NCI-H146 treated with DMSO at 0.1 percent for 48 hours (cell line): ENCODE data around the gene ADGRB3.
"Not testable (repeated sequence)": the region's sequence is repeated elsewhere in the genome, so short reads cannot be mapped to it uniquely, and the experiment has no call there.

Experiments used
- DNase-seq: peaks from one replicate; lab custom pipeline; 2025; ENCODE audit not compliant: unreplicated experiment; lab: John Stamatoyannopoulos, UW

The ADGRB3 gene

DNA sequence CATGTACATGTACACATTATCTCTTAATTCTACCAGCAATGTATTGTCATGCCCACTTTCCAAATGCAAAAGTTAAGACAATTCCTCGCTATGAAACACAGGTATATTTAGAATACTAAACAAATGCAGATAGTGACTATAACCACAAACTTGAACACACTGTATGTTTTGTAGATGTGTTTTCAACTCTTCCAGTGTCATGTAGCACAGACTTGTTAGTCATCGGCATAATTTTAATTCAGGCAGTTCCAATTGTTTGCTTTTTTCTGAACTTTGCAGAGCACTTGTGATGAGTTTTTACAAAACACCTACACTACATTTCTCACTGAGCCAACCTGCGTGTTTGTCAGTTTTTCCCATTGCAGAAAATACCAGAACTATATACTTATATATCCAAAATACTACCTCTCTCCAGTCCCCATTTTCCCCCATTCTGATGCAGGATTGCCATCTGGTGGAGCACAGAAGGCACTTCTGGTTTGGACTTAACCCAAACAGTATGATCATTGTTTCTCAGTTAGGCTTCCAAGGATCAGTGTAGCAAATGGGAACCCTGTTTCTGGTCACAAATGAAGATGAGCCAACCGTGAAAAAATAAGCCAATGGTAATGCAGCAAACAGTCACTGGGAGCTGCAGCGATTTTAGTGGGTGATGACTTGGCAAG is 143.4 kb downstream of the ADGRB3 start:
- DNase-seq, result no peak

DNA sequence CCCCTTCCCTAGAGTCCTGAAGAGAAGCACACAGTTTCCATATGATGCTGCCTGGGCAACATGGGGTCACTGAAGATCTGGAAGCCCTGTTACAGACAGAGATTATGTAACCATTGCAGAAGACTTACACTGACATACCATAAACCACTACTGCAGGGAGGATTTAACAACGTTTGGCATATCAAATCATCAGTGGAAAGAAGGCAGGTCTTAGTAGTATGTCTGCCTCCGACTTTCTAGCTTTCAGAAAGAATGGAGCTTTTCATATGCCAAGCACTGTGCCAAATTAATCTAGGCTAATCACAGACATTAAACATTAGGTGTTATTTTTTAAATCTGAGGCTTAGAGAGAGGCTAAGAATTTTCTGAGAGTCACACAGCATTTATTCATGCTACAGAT is 144.3 kb downstream of the ADGRB3 start:
- no peak for DNase-seq

GRCh38 chr6:68790128-68790527 is 155.0 kb downstream of the ADGRB3 start:
- not testable (repeated sequence) for DNase-seq

DNA sequence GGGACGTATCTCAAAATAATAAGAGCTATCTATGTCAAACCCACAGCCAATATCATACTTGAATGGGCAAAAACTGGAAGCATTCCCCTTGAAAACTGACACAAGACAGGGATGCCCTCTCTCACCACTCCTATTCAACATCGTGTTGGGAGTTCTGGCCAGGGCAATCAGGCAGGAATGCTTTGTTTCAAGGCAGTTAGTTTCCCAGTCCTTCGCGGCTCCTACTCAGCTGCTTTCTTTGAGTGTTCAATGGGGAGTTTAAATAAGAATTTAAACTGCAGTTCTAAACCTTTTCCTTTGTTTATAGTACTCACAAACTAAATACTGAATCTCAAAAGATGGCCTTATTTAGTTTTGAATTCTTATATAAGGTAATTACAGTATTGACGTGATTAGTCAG is 179.9 kb downstream of the ADGRB3 start:
- DNase-seq, result not testable (repeated sequence)

DNA sequence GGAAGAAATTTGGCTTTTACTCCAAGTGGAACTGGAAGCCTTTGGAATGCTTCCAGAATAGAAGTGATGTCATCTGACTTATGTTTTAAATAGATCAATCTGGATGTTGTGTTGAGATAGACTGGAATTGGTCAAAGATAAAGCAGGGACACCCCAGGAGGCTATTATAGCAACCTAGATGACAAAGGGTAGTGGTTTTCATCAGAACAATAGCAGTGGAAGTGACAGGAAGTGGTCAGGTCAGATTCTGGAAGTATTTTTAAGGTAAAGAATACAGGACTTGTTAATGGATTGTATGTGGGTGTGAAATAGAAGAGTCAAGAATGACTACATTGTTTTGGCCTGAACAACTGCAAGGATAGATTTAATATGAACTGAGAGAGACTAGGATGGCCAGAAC is 191.4 kb downstream of the ADGRB3 start:
- DNase-seq, result no peak

DNA sequence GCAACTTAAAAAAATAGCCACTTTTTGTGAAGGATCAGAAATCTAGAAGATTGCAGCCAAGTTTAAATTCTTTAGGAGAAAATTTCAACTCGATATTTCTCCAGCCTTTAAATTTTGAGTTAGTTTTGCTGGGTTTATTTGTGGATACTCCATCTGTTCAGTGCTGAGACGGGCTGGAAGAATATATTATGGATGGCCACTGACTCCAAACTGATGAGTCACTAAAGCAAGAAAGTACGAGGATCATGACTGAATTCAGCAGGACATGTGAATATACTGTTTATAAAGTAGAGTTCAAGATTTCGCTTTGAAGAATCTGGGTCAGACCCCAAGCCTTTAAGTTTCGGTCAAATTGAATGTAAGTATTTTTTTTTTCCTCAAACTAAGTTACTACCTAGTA is 199.5 kb downstream of the ADGRB3 start:
- DNase-seq, result no peak

DNA sequence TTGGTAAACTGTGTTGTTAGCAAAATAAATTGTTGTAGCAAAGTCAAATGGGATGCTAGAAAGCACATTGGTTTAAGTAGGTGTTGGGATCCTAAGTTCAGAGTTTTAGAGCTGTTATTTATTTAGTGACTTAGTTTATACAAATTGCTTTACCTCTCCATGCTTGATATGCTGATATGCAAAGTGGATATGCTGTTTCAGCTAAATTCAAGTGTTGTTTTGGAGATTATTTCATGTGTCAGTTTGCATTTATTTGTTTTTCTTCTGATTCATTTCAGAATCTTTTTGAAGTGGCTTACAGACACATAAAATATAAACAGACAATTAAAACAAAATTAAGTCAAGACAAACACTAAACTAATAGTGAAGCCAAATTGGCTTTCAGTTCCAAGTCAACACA is 203.5 kb downstream of the ADGRB3 start:
- no peak for DNase-seq

GRCh38 chr6:68852791-68853190 is 217.7 kb downstream of the ADGRB3 start:
- no peak for DNase-seq

DNA sequence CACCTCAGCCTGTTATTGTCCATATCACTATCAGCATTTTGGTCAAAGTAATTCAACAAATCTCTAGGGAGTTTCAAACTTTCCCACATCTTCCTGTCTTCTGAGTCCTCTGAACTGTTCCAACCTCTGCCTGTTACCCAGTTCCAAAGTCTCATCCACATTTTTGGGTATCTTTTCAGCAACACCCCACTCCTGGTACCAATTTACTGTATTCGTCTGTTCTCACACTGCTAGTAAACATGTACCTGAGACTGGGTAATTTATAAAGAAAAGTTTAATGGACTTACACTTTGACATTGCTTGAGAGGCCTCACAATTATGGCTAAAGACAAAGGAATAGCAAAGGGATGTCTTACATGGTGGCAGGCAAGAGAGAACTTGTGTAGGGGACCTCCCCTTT is 224.2 kb downstream of the ADGRB3 start:
- no peak for DNase-seq

DNA sequence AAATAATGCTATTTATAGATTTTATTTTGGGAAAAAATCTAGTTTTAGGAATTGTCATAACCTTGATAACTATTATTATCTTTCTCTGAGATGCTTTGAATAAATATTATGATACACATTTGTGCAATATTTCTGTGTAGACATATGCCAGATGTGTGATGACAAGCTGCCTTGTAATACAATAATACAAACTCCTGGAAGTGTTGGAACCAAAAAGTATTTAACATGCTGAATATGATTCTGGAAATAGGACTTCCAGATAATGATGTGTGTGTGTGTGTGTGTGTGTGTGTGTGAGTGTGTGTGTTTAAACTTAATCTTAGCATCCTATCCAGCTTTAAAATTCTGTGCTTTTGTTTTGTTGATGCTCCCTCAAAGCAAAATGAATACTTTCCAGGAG is 233.6 kb downstream of the ADGRB3 start:
- no peak for DNase-seq

DNA sequence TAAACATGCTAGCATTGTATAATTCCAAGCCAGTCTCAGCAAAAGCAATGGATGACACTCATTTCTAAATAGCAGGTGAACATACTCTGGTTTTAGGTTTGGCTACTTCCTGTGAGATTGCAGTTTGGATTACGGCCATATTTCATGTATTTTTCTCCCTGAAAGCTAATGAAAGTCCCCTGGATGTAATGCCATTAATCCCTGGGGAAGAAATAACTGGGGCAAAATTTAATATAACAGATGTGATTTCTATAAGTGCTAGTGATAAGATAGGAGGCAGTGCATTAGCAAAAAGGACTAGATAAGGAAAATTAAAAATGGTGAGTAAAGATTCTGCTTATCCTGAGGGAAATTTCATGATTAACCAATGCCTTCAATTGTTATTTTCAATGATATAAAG is 238.2 kb downstream of the ADGRB3 start:
- DNase-seq, result no peak

GRCh38 chr6:68874747-68875146 is 239.7 kb downstream of the ADGRB3 start:
- no peak for DNase-seq

DNA sequence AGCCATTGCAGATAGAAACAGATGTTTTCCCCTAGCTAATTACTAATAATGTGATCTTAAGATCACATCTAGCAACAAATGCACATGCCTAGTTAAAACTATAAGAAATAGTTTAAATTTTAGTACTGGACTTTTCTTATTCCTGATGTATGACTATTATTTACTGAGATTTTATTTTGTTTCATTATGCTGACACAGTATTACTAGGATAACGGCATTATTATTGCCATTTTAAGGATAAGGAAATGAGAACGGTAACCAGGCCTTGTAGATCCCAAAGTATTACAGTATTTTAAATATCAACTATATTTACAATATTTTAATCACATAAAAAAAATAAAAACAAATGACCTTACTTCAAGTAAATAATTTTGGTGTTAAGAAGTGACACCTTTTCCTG is 240.3 kb downstream of the ADGRB3 start:
- DNase-seq, result no peak

GRCh38 chr6:68876792-68877493 is 241.9 kb downstream of the ADGRB3 start:
- DNase-seq, result no peak

DNA sequence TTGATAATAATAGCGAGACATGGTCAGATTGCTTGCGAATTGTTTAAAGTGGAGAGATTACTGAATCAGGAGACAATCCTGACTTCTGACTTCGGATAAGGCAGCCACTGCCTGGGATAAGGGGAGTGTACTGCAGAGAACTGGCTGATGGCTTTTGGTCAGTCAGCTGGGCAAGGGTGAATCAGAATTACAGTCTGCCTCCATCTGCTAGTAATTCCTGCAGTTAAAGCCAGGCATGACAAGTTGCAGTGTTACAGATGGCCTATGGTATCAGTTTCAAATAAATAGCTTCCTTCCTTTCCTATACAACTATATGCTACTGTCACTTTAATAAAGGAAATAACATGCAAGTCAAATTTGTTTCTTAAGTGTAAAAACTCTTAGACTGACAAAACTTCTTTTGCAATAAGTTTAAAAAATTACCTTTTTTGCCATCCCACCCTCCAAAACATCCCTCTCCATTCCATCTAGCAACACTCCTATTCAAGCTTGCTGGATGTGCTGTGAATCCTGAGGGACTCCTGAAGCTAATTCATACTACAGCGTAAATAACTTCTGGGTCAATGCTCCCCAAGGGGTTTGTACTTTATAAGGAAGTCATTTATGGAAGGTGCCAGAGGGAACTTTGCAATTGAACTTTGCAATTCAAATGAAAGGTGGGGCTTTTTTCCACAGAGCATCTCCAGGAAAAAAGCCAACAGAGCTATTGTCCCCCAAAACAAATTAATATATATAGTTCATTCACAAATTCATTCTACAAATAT is 245.2 kb downstream of the ADGRB3 start:
- DNase-seq, result no peak

DNA sequence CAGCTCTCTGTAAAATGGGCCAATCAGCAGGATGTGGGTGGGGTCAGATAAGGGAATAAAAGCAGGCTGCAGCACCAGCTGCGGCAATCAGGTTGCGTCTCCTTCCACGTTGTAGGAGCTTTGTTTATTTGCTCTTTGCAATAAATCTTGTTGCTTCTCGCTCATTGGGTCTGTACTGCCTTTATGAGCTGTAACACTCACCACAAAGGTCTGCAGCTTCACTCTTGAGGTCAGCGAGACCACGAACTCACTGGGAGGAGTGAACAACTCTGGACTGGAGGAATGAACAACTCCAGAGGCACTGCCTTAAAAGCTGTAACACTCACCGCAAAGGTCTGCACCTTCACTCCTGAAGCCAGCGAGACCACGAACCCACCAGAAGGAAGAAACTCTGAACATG is 248.2 kb downstream of the ADGRB3 start:
- not testable (repeated sequence) for DNase-seq

DNA sequence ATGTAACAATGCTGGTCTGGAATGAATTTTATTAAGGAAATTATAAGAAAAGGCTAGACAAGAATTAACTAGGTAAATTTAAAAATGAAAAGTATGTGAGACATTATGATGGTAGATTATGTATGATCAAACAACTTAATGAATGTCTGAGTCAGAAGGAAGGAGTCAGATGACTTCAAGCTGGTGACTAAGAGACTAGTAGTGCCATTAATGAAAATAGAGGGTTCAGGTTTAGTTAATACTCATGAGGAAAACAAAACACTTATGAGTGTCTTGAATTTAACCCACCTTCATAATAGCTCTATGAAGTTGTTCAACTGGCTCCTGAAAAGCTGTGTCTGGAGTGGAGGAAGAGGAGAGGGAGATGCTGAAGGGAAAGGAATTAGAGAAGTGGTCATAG is 256.3 kb downstream of the ADGRB3 start:
- DNase-seq, result no peak

DNA sequence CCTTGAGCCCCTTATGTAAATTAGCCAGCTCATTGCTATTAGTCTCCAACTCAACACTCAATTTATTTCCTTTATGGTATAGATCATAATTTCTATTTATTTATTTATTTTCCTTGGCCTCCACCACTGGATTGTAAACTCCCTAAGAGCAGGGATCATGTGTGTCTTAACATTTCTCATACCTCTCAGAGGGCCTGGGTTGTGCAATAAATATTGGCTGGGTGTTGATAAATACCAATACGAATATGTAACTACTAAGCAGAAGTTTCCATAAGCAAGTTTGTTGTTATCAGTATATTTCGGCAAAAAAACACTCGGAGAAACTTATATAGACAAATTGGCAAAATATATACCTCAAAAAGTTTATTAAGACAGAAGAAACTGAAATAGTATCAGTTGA is 257.4 kb downstream of the ADGRB3 start:
- DNase-seq, result no peak

GRCh38 chr6:68895929-68896328 is 260.8 kb downstream of the ADGRB3 start:
- DNase-seq, result no peak

GRCh38 chr6:68901044-68901443 is 266.0 kb downstream of the ADGRB3 start:
- no peak for DNase-seq

GRCh38 chr6:68911334-68911733 is 276.3 kb downstream of the ADGRB3 start:
- DNase-seq, result no peak

DNA sequence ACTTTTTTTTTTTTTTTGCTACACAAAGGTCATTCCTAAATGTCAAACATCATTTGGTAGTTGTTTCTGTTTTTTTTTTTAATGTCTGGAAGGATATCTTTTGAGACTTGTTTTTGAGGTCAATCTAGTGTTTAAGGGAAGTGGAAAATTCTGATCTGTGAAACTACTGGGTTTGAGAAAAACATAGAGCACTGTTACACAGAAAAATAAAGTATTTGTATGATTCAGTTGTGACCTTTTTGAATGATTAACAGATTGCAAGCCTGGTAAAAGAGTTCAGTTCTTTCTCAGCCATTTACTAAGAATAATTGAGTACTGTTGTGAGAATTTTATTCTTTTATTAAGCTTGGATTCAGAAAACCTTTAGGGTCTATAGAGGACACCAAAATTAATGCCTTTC is 276.7 kb downstream of the ADGRB3 start:
- no peak for DNase-seq
